ENCODE measurements around the gene C2CD4C.
"Not testable (repeated sequence)": the region's sequence is repeated elsewhere in the genome, so short reads cannot be mapped to it uniquely, and the experiment has no call there.

The C2CD4C gene

GRCh38 chr19:412356-413355 is 3.7 kb upstream of the C2CD4C start:
- DNase-seq, result peak in 1 of 2 experiments; percentile 44

- DNase-seq, result no peak
These were observed 2.9 kb upstream of the C2CD4C start for GRCh38 chr19:411723-412355.

DNA sequence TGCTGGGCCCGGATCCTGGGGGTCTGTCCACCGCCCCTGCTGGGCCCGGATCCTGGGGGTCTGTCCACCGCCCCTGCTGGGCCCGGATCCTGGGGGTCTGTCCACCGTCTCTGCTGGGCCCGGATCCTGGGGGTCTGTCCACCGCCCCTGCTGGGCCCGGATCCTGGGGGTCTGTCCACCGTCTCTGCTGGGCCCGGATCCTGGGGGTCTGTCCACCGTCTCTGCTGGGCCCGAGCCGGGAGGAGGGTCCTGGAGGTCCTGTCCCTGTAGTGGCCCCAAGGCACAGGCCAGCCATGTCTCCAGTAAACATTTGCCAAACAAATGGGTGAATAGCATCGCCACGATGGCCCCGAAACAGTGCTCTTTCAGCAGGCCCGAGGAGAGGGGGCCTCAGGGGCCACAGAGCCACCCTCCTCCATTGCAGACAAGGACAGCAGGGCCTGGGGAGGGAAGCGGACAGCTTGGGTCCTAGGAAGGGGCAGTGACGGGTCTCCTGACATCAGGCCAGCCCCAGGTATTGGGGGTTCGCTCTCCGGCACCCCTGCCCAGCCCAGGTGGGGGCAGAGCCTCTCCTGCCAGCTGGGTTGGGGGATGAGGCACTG is 2.3 kb upstream of the C2CD4C start:
- DNase-seq, result not testable (repeated sequence)

- DNase-seq, result no peak
These were observed 1.4 kb upstream of the C2CD4C start for GRCh38 chr19:410243-410781.

DNA sequence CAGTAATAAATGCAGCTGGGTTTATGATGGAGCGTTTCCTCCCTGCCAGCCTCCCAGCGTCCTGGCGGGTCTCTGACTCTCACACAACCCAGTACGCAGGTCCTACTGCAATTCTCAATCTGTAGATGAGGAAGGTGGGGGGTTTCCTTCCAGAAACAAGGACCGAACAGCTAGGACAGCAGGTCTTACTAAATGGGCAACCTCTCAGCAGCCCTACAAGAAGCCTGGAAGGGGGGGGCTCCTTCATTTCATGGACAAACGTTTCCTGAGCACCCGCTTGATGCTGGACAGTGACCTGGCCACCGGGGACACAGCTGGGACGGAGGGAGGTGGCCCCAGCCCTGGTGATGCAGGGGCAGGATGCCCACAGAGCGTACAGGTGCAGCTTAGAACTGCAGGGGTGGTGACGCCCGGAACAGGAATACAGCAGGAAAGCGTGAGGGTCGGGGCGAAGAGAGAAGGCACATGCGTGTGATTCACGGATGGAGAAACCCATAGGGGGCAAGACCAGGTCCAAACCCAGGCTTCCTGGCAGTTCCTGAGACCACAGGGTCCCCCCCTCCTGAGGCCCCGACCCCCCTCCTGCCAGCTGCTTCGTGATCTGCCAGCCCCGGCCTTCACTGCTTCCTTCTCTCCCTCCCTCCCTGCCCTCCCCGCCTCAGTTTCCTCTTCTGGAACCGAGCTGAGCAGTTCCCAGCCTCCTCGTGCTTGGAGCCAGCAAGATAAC is 732 bp upstream of the C2CD4C start:
- DNase-seq, result peak; percentile 32 to 58

- DNase-seq, result peak in 1 of 2 experiments; percentile 51
These were observed 476 bp downstream of the C2CD4C start for GRCh38 chr19:408441-408901.

- DNase-seq, result no peak
These were observed 1.2 kb downstream of the C2CD4C start for GRCh38 chr19:407511-408440.

GRCh38 chr19:406971-407510 is 1.9 kb downstream of the C2CD4C start:
- DNase-seq, result no peak

- DNase-seq, result no peak
These were observed 2.7 kb downstream of the C2CD4C start for GRCh38 chr19:406135-406781.

DNA sequence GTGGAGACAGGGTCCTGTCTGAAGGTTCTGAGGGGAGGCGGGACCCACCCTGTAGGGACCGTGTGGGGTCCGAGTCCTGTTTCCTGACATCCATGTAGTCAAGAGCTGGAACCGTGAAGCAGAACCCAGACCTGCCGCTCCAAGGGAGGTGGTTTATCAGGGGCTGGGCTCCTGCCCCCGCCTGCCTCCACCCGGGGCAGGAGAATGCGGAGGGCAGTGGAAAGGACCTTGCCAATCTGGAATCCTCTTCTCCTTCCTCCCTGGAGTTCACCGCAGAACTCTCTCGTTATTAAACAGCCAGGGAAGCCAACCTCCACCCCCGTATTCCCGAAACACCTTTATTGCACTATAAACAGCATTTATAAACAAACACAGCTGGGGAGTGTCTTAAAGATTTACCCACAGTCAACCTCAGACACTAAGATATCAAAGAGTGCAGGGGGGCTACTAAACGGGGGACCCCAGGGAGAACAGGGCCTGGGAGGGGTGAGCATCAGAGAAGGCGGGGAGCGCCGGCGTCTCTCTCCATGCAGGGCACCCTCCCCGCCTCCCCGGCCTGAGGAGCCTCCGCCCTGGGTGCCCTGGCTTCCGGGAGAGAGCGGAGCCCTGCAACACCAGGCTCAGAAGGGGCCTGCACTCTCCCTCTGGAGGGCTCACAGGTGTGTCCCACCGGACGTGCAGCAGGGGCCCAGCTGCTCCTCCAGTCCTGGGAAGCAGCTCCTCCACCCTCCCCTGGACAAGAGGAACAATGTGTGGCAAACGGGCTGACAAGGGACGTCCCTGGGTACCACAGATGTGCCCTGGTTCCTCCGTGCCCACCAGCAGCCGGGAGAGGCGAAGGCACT is 3.6 kb downstream of the C2CD4C start:
- peak in 1 of 2 experiments; percentile 48 for DNase-seq

DNA sequence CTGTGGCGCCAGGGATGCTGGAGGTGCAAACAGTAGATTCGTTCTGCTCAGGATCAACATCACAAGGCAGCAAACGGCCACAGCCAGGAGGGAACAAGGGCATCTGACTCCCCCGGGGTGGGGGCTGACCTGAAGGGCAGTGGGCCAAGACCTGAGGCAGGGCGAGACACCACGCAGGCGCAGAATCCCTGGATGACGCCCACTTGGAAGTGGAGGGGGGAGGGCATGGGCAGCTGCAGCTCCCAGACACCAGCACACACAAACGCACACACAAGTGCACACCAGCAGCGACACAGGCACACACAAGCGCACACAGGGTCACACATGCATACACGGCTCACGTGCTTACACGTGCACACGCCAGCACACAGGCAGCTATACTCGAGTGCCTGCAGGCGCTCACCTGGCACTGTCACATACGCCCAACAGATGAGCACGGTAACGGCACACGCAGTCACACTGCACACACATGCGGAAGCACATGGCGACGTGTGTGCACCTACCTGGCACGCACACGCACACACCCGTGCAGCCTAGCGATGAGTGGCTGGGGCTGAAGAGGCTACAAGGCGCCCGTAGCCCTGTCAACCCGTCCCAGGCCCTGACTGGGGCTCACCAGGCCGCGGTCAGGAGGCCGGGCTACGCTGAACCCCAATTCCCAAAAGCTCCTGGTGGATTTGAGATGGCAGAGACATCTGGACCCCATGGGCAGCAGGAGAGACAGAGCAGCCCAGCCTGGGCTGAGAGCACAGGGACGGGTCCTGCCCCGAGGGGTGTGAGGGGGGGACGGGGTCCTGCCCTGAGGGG is 5.5 kb downstream of the C2CD4C start:
- peak; percentile 40 to 66 for DNase-seq

DNA sequence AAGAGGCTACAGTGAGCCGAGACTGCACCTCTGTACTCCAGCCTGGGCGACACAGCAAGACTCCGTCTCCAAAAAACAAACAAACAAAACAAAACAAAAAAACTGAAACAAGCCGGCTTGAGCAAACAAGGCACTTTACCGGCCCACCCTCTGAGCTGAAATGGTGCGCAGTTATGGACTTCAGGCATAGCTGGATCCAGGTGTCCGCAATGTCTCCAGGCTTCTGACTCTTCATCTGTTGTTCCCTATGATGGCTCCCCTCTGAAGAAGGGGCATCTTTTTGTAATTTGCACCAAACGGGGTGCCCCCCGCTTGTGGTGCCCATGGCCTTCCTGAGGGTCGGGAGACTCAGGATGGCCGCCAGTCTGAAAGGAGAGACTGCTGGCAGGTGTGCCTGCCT is 6.2 kb downstream of the C2CD4C start:
- no peak for DNase-seq

DNA sequence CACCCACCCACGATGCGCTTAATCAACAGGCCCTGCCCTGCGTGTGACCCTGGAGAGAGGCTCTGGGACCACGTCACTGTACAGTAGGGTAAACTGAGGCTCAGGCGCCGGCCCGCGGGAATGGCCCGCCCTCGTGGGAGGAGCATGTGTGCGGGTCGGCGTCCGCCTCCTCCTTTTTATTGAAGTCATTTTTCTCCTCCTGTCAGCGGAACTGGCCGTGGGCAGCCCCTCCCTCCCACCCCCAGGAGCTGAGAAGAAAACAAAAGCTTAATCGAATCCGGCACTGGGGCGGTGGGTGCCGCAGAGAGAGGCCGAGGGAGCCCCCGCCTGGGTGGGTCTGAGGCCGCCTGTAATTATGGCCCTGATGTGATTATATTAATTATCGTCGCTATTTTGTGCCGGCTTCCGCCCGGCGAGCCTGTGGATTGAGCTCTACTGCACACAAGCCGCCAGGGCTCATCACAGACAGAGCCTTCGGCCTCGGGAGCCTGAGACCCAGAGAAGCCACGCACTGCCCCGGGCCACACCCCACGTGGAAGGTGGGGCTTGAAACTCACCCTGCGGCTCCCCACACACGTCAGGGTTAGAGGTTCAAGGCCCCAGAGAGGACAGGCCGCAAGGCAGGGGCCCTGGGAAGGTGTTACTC is 7.0 kb downstream of the C2CD4C start:
- DNase-seq, result peak in 1 of 2 experiments; percentile 50

- no peak for DNase-seq
These were observed 7.7 kb downstream of the C2CD4C start for GRCh38 chr19:400976-401865.

DNA sequence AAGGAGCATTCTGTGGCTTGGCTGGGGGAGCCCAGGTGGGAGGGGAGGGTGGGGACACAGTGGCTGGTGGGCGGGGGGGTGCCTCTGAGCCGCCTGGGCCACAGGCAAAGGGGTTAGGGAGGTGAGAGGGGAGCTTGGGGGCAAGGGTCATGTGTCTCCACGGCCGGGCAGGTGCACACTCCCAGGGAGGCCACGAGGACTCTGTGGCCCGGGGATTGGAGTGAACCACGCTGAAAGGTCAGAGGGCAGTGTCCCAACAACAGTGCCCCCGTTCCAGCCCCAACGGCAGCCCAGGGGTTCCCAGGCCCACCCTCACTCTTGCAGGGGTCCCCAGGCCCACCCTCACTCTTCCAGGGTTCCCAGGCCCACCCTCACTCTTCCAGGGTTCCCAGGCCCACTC is 9.6 kb downstream of the C2CD4C start:
- DNase-seq, result no peak

- DNase-seq, result no peak
These were observed 10.2 kb downstream of the C2CD4C start for GRCh38 chr19:398719-399118.
